SK-N-MC (cell line): ENCODE results near the gene MFN1.

Experiments used
- EZH2 ChIP-seq: fragments of 200-600 bp; sonication (generic); IDR thresholded peaks from one replicate; pipeline ENCODE4 v1.6.1; 2017; ENCODE audit warnings: antibody characterized with exemption
- FOXP2 ChIP-seq: optimal IDR thresholded peaks from 2 replicates; pipeline ENCODE3; 2011; ENCODE audit warnings: mild to moderate bottlenecking, moderate library complexity; ENCODE audit not compliant: insufficient read depth; ENCODE audit errors: extremely low read length, control extremely low read depth
- POLR2AphosphoS5 ChIP-seq: IDR thresholded peaks from 2 replicates; pipeline ENCODE4 v1.6.1; 2012; ENCODE audit warnings: mild to moderate bottlenecking, low read depth, low read length, borderline replicate concordance

DNA sequence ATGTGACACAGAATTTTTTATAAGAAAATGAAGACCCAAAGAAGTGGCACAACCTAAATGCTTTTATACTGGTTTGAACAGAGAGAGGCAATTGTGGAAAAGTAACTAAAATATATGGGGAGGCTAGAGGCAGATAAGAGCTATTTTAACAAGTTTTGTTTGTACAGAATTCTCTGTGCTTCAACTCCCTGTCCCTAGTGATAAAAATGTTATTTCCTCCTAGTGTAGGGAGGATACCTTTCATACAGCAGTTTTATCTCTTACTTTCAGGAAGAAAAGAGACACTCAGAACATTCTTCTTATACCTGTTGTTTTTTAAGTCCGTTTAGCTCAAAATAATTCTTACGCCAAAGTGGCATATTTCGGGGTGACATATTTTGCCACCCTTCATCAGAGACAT, 45.9 kb upstream of the MFN1 start:
- no peak for TF ChIP-seq POLR2AphosphoS5
- TF ChIP-seq EZH2, result no peak
- no peak for TF ChIP-seq FOXP2
